NCI-H2081 treated with DMSO at 0.1 percent for 48 hours (cell line): ENCODE data around the gene RIPPLY3.

Experiments used
- DNase-seq: peaks from one replicate; lab custom pipeline; 2025; lab: John Stamatoyannopoulos, UW

The RIPPLY3 gene

DNA sequence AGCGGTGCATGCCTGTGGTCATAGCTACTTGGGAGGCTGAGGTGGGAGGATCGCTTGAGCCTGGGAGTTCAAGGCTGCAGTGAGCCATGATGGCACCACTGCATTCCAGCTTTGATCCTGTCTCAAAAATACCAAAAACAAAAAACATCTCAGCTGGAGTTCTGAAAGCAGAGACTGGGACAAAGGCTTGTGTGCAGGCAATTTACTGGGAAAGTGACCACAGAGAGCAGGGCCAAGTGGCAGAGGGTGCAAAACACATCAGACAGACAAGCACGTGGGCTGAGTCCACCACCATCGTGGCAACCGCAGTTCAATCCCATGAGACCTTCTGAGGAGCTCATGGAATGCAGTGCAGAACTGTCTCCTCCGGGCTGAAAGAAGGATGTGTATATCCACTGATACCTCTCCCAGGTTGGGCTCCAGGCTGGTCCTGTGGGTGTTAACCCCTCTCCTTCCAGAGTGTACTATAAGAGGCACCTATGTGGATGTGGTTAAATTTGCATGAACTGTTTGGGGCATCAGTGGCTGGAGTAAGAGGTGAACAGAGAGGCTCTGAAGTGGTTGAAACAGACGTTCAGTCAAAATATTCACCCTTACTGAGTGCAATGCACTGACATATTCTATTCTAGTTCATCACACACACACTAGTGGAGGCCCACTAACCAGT lies 55.6 kb downstream of the RIPPLY3 start:
- DNase-seq = no peak

DNA sequence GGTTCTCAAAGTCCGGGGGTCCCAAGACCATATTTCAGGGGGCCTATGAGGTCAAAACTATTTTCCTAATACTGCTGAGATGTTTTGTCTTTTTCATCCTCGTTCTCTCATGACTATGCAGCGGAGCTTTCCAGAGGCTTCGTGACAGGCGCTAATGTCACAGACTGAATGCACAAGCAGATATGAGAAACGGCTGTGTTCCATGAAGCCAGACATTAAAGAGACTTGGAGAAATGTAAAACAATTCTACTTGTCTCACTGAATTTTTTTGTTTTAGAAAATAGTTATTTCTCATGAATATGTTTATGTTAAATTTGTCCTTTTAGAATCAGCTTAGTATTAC lies 56.1 kb downstream of the RIPPLY3 start:
- no peak for DNase-seq

DNA sequence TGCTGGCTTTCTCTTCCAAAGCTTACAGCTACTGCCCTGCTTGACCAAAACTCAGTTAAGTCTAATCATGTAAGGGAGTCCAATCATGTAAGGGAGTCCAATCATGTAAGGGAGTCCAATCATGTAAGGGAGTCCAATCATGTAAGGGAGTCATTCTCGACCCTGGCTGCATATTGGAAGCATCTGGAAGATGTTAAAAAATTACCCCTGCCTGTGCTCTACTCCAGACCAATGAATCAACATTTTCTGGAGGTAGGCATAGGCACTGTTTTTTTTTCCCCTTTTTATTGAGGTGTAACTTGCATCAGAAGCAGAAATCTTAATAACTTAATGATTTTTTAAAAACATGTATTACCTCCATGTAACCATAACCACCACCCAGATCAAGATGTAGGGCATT lies 56.9 kb downstream of the RIPPLY3 start:
- DNase-seq = no peak

DNA sequence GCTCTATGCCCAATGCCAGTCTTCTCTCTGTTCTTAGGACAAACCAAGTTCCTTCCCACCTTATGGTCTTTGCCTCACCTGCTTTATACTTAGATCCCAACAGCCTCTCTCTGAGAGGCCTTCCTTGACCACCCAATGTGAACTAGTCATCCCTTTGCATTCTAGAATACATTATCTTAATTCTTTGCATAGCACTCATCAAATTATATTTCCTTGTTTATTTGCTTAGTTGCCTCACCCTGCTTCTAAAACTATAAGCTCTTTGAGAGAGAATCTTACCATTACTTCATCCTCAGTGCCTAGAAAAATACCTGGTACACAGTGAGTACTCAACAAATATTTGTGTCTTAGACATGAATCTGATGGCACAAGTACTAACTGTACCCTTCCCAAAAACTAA lies 58.3 kb downstream of the RIPPLY3 start:
- no peak for DNase-seq

DNA sequence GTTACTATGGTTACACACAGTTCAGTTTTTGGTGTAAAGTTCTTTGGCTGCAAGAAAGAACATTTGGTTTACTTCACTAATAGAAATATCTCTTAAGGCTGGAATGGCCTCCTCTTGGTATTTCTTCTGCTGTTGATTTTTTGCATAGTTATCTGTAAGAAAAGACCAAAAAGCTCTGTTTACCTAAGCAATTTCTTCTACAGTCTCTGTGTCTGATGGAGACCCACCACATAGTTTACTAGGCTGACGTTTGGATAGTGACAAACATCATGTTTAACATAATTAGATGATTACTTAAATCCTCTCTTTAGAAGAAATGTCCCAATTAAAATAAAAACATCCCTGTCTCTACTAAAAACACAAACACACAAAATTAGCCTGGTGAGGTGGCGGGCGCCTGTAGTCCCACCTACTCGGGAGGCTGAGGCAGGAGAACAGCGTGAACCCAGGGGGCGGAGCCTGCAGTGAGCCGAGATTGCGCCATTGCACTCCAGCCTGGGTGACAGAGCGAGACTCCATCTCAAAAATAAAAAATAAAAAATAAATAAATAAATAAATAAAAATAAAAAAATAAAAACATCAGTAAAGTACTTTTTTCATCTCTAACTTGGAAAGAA lies 59.2 kb downstream of the RIPPLY3 start:
- DNase-seq = no peak
